Kidney (tissue), 14 donors: ENCODE measurements around the gene SLC5A10. TPM values are rescaled to one million over a fixed set of nuclear protein-coding genes. Genes with fewer than 3 reads are reported as not detected.

Experiments
- DNase-seq, 5 donors: peaks; one replicate each; pipeline ENCODE4 v3.0.0-alpha.2; 2013 to 2020
- FAIRE-seq: peaks from 2 replicates; lab custom pipeline; 2012; peaks lifted over from hg19 to GRCh38; lab: Jason Lieb, UNC
- H3K27ac ChIP-seq, 2 donors: one replicate each; pipeline ENCODE4 v1.7.0; 2013; ENCODE audit warnings: low read depth in 2 of 2, low read length in 2 of 2, inconsistent platforms in 1 of 2
- H3K27me3 ChIP-seq: one replicate; pipeline ENCODE4 v1.7.1; 2013; ENCODE audit warnings: low read length, inconsistent platforms; ENCODE audit not compliant: control insufficient read depth, insufficient read depth
- H3K36me3 ChIP-seq, 3 donors: one replicate each; pipeline versions ENCODE4 v1.7.0 to v1.7.1; 2013; ENCODE audit warnings: low read length in 3 of 3, control low read depth in 1 of 3, inconsistent platforms in 1 of 3; ENCODE audit not compliant: insufficient read depth in 3 of 3, control insufficient read depth in 2 of 3
- H3K4me1 ChIP-seq, 3 donors: one replicate each; pipeline versions ENCODE4 v1.7.0 to v1.7.1; 2013; ENCODE audit warnings: low read length in 3 of 3, inconsistent platforms in 1 of 3, low read depth in 1 of 3; ENCODE audit not compliant: control insufficient read depth in 2 of 3, insufficient read depth in 2 of 3
- H3K4me3 ChIP-seq, 3 donors: one replicate each; pipeline versions ENCODE4 v1.7.0 to v1.8.1; 2013; ENCODE audit warnings: low read length in 3 of 3, control low read depth in 1 of 3, inconsistent platforms in 1 of 3
- H3K9ac ChIP-seq, 3 donors: one replicate each; pipeline versions ENCODE4 v1.7.0 to v1.7.1; 2013; ENCODE audit warnings: low read length in 3 of 3, control low read depth in 1 of 3, inconsistent platforms in 1 of 3
- H3K9me3 ChIP-seq, 3 donors: one replicate each; pipeline versions ENCODE4 v1.7.0 to v1.7.1; 2013; ENCODE audit warnings: low read length in 3 of 3, control low read depth in 1 of 3, inconsistent platforms in 1 of 3; ENCODE audit not compliant: control insufficient read depth in 2 of 3, insufficient read depth in 1 of 3
- CTCF ChIP-seq: IDR thresholded peaks from 3 replicates; pipeline ENCODE4 v1.5.1; 2012; ENCODE audit warnings: mild to moderate bottlenecking, moderate library complexity, borderline replicate concordance; ENCODE audit not compliant: insufficient read depth; ENCODE audit errors: extremely low read depth
- intact Hi-C: fragments of 100-400 bp; cut with DNase I; formaldehyde crosslinking; loops from one replicate; pipeline ENCODE4 v1.11.1; 2022
- polyA plus RNA-seq: library from polyadenylated mRNA; stranded (reverse); fragments of 350-450 nt; fragmentation: Illumina TruSeq; extraction: RNeasy Lipid Tissue Mini Kit (QIAGEN cat#74804); gene quantifications from one replicate; pipeline ENCODE4 v1.2.3, GENCODE V29; 2014; ENCODE audit warnings: low read depth, low replicate concordance; ENCODE audit not compliant: insufficient read depth
- total RNA-seq: library from RNA; stranded (reverse); fragmentation: NEBNext Ultra II Directional; extraction: Animal tissue kit (Norgen Biotek cat#: 25700); gene quantifications from one replicate; pipeline ENCODE4 v1.2.1, GENCODE V29; 2021
- donor health status: control.
- donor health status: control.
- donor health status: control.
- donor health status: control.
- donor health status: control.
- donor health status: DM: yes; HTN: yes; CAD: no.
- donor health status: Normal renal cell carcinoma (clear cell type).

The SLC5A10 gene
- total and polyA plus RNA-seq, 2 donors from 2014 or later, result 9.7 to 16.5 TPM

- no peak overlapping the region for H3K27ac ChIP-seq
- no peaks in the 10 kb centered on the region for H3K27me3 ChIP-seq
- peaks cover 0 to 16% (median 10%) of the 10 kb centered on the region in 3 donors for H3K4me1 ChIP-seq
- no peaks in the 10 kb centered on the region for H3K9me3 ChIP-seq
- intact Hi-C loops, result no loop called here
- TF ChIP-seq CTCF, result no peak
- peak in 1 of 5 donors; percentile 55 for DNase-seq
- FAIRE-seq, result no peak
- no peak overlapping the region for H3K9ac ChIP-seq
- peaks cover 0 to 7% (median 6%) of the 10 kb centered on the region in 3 donors for H3K36me3 ChIP-seq
- H3K4me3 ChIP-seq, result no peak overlapping the region
Measured at GRCh38 chr17:18917506-18918032, 34.4 kb upstream of the SLC5A10 start.

GRCh38 chr17:18919963-18920362 lies 32.0 kb upstream of the SLC5A10 start:
- FAIRE-seq (no peak), DNase-seq (peak in 1 of 5 donors; percentile 45)
- Histone ChIP-seq H3K36me3 (peaks cover 0 to 6% (median 0%) of the 10 kb centered on the region in 3 donors), H3K27me3 (no peaks in the 10 kb centered on the region), H3K4me1 (peaks cover 0 to 16% (median 10%) of the 10 kb centered on the region in 3 donors), H3K9ac (no peak overlapping the region), H3K4me3 (no peak overlapping the region), H3K9me3 (no peaks in the 10 kb centered on the region), H3K27ac (no peak overlapping the region)
- no peak for TF ChIP-seq CTCF
- intact Hi-C loops, result no loop called here

- H3K9ac ChIP-seq, result no peak overlapping the region
- no peak overlapping the region for H3K4me3 ChIP-seq
- TF ChIP-seq CTCF, result no peak
- intact Hi-C loops, result no loop called here
- H3K4me1 ChIP-seq, result peaks cover 0 to 16% (median 10%) of the 10 kb centered on the region in 3 donors
- H3K27ac ChIP-seq, result peak overlapping the region in 1 of 2 donors; percentile 42
- no peak for FAIRE-seq
- no peaks in the 10 kb centered on the region for H3K27me3 ChIP-seq
- peak in 1 of 5 donors; percentile 6 for DNase-seq
- no peaks in the 10 kb centered on the region for H3K9me3 ChIP-seq
- peaks cover 4 to 8% (median 5%) of the 10 kb centered on the region in 3 donors for H3K36me3 ChIP-seq
Measured at GRCh38 chr17:18920911-18921441, 31.0 kb upstream of the SLC5A10 start.
